GM19238 (cell line): ENCODE measurements around the gene CLDN2.

Experiments
- DNase-seq: peaks from one replicate; pipeline ENCODE4 v3.0.0; 2011; ENCODE audit warnings: low spot score; ENCODE audit not compliant: insufficient read length

Gene CLDN2

GRCh38 chrX:106921637-106922036 is 1.4 kb downstream of the CLDN2 start:
- DNase-seq = no peak

DNA sequence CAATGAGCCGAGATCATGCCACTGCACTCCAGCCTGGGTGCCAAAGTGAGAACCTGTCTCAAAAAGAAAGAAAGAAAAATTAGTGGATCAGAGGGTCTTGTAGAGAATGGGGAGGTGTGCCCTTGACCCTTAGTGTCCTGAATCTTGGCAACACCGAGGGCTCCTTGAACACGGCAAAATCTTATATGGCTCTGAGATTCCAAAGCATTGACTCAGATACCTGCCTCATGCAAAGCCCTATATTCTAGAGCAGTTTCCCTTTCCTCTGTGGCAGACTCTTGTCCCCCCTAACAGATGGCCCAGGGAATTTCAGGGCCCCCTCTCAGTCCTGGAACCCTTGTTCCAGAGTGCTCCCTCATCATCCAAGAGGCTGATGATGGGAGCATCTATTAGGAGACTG is 6.8 kb downstream of the CLDN2 start:
- DNase-seq = no peak

DNA sequence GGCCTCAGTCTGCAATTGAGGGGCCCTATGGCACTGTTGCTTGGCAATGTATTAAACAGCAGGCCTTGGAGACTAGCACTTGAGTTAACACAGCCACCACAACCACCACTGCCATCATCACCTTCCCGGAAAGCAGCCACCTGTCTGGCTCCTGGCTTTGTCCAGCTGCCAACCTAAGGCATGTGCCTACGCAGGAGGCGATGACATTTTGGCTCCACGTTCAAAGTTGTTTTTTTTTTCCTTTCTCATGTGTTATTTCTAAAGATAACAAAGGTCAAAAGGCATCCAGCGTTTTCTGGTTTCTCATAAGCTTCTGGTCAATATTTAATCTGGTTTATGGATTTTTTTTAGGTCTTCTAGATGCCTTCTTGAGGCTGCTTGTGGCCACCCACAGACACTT is 7.5 kb downstream of the CLDN2 start:
- DNase-seq = no peak

GRCh38 chrX:106928227-106928626 is 8.0 kb downstream of the CLDN2 start:
- no peak for DNase-seq

- DNase-seq = no peak
These were observed 11.8 kb downstream of the CLDN2 start for GRCh38 chrX:106931831-106932491.

GRCh38 chrX:106932492-106932923 is 12.3 kb downstream of the CLDN2 start:
- no peak for DNase-seq

DNA sequence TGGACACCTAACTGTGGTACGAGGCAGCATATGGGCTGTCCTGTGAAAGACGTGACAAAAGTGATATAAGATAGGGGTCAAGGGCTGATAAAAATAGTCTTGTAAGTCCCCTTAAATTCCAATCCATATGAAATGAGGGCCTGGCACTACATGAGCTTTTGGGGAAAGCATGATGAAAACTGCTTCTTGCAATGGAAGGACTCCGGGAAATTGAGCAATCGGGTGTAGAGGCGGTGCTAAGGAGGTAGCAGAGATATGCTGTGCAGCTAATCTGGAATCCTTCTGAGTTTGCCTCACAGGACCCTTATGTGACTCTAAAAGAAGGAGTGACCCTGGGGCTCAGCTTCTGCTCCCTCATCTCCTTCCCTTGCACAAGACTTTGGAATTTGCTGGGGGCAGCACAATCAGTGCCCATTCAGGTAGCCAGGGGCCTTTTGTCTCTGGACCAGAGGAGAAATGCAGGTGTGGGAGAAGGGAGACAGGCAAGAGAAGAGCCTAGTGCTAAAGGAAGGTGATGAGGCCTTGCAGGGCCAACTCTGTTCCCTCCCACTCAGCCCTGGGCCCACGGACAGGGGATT is 12.8 kb downstream of the CLDN2 start:
- DNase-seq = no peak

- no peak for DNase-seq
These were observed 13.3 kb downstream of the CLDN2 start for GRCh38 chrX:106933538-106933961.

- DNase-seq = no peak
These were observed 15.0 kb downstream of the CLDN2 start for GRCh38 chrX:106935175-106935574.

DNA sequence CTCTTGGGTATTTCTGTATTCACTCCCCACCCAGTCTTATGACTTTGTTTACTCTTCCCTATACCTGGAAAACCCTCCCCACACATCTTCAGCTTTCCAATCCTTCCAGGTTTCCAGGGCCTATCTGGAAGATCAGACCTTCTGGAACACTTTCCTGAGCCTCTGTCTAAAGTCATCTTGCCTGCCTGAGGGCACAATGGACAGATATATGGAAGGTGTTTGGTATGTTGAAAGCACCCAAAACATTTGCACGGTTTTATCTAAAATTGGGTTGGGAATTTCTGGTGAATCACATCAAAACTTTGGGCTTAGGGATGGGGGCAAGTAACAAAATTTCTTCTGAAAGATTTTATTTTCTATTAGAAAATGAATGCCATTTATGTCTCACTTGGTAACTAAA is 16.0 kb downstream of the CLDN2 start:
- DNase-seq = no peak

GRCh38 chrX:106939566-106939965 is 19.4 kb downstream of the CLDN2 start:
- DNase-seq = no peak

- no peak for DNase-seq
These were observed 19.9 kb downstream of the CLDN2 start for GRCh38 chrX:106940068-106940467.

DNA sequence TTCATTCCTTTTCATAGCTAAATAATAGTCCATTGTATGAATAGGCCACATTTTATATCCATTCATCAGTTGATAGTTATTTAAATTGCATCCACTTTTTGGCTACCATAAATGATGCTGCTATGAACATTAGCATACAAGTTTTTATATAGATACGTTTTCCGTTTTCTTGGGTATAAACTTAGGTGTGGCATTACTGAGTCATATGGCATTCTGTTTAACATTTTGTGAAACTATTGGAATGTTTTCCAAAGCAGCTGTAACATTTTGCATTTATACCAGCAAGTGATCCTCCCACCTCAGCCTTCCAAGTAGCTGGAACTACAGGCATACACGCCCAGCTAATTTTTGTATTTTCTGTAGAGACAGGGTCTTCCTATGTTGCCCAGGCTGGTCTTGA is 26.3 kb downstream of the CLDN2 start:
- DNase-seq = no peak

DNA sequence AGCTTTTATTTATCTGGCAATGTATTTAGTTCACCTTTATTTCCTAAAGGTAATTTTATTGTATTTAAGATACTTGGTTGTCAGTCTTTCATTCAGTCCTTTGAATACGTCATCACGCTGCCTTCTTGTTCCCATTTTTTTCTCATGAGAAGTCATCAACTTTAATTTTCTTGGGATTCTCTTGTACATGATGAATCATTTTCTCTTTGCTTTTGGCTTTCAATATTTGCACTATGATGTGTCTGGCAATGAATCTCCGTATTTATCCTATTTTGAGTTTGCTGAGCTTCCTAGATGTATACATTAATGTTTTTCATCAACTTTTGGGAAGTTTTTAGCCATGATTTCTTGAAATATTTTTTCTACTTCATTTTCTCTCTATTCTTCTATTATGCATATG is 28.4 kb downstream of the CLDN2 start:
- no peak for DNase-seq

DNA sequence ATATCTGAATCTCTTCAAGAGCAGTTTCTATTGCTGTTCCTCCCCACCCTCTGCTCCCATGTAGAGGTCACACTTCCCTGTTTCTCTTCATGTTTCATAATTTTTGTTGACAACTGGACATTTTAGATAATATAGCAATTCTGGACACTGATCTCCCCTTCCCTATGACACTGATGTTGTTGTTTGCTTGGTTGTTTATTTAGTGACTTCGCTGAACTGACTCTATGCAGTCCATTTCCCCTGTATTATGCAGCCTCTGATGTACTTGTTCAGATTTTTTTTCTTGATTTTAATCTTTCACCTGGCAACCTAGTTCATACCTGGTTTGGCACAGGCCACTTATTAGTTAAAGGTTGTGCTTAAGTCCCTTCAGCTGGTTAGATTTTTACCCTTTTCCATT is 29.2 kb downstream of the CLDN2 start:
- no peak for DNase-seq

DNA sequence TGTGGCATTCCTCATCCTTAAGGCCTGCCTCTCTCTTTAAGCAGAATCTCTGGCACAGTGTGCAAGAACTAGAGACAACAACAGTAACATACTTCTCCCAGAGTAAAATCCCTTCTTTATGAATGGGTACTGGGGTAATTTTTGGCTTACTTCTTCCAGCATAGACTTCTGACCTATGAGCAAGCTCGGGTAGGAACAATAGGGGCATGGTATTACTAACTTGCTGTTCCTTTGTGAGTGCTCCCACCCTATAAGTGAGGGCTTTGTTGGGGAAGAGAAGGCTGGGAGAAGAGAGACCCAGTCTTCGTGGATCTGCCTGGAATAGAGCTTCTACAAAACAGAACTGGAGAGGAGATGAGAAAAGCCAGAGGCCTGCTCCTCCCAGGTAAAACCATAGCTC is 30.2 kb downstream of the CLDN2 start:
- DNase-seq = no peak

- no peak for DNase-seq
These were observed 31.0 kb downstream of the CLDN2 start for GRCh38 chrX:106951230-106951629.

DNA sequence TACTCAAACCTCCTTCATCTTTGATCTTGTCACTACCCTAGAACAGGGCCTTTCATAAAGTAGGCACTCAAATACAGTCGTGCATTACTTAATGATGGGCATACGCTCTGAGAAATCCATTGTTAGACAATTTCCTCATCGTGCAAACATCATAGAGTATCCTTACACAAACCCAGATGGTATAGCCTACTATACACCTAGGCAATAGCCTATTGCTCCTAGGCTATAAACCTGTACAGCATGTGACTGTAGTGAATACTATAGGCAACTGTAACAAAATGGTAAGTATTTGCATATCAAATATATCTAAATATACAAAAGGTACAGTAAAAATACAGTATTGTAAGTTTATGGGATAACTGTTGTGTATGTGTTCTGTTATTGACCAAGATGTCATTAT is 31.9 kb downstream of the CLDN2 start:
- no peak for DNase-seq

DNA sequence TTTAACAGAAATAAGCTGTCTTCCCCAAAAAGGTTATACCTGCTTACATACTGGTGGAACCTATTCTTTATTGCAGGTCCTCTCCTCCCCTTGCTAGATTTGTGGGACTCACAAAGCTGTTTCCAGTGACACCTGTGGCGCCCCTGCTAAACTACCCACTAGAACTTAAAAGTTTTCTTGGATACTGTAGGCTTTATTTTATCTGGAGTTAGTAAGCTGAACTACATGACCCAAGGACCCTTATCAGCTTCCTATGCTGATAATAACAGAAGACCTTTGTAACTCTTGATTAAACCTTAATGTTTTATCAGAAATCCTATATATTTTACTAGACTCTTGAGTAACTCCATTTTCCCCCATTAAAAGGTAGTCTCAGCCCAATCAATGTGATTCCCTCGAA is 32.3 kb downstream of the CLDN2 start:
- no peak for DNase-seq

DNA sequence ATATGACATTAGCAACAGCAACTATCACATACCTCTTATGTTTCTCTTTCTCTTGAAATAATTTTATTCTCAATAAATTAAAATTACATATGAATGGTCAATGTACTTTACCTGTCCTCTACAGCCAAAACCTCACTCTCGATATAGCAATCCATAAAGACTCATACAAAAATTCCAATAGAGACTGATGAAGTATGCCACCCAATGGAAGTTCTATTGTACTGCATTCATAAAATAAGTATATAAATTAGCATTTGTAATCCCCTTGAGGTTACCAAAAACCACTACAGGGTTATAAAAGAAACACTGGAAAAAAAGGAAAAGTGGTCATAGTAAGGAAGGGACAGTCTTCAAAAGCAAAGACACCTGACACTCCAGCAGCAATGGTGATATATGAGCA is 32.8 kb downstream of the CLDN2 start:
- no peak for DNase-seq

- no peak for DNase-seq
These were observed 33.8 kb downstream of the CLDN2 start for GRCh38 chrX:106954041-106954440.

- DNase-seq = no peak
These were observed 35.0 kb downstream of the CLDN2 start for GRCh38 chrX:106955004-106955772.

DNA sequence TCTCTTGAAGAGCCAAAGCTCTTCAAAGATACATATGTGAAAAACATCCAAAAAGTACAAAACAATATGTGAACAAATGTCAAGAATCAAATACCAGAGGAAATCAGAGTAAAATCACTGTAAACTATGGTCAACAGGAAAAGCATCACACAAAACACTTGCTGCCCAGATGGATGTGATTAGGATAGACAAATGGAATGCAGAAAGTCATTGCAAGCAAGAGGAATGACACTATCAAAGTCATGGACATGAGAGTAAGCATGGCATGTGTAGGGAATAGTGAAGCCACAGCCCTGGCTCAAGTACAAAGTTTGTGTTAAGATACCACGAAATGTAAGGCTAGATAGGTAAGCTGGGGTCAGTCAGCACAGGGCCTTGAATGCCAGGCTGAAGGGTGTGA is 37.7 kb downstream of the CLDN2 start:
- DNase-seq = no peak
